Activated CD4-positive, alpha-beta T cell treated with anti-CD3 and anti-CD28 coated beads for 36 hours (primary cell): Measurements from ENCODE around the gene OR52B2. TPM values are rescaled to one million over a fixed set of nuclear protein-coding genes. Genes with fewer than 3 reads are reported as not detected.

Experiments used
- ATAC-seq: fragments of 200-7000 bp; cut with Tn5 transposase; one replicate; pipeline ENCODE4 v1.10.0; 2021; ENCODE audit warnings: mild to moderate bottlenecking, moderate library complexity
- CTCF ChIA-PET: fragments of 350-600 bp; sonication (Branson Sonifier 250); formaldehyde crosslinking; loops from one replicate; lab custom pipeline; 2021; ENCODE audit warnings: antibody characterized with exemption; lab: Charles Lee
- POLR2A ChIA-PET: fragments of 350-600 bp; sonication (Branson Sonifier 250); formaldehyde crosslinking; loops from one replicate; lab custom pipeline; 2021; ENCODE audit warnings: antibody characterized with exemption, inconsistent platforms; lab: Charles Lee
- DNase-seq: peaks from one replicate; pipeline ENCODE4 v3.0.0-alpha.2; 2020
- H3K27ac Mint-ChIP-seq: one replicate; pipeline ENCODE4 v1.8.0; 2021; ENCODE audit warnings: mixed read lengths
- H3K27me3 Mint-ChIP-seq: one replicate; pipeline ENCODE4 v1.8.0; 2021; ENCODE audit warnings: mixed read lengths
- H3K36me3 Mint-ChIP-seq: one replicate; pipeline ENCODE4 v1.8.0; 2021; ENCODE audit warnings: low read depth, mixed read lengths
- H3K4me1 Mint-ChIP-seq: one replicate; pipeline ENCODE4 v1.8.0; 2021; ENCODE audit warnings: mixed read lengths
- H3K4me3 Mint-ChIP-seq: one replicate; pipeline ENCODE4 v1.8.0; 2021; ENCODE audit warnings: mild to moderate bottlenecking, moderate library complexity, mixed read lengths
- H3K9me3 Mint-ChIP-seq: one replicate; pipeline ENCODE4 v1.8.0; 2021; ENCODE audit warnings: low read depth, mixed read lengths
- intact Hi-C, 2 experiments: fragments of 100-400 bp; cut with DNase I in 1 of 2; cut with micrococcal nuclease in 1 of 2; formaldehyde crosslinking; loops; one replicate each; pipeline versions ENCODE4 v1.14.2 to v1.15.1; 2022 to 2024; cut with DNase I, micrococcal nuclease
- total RNA-seq, 2 experiments: library from RNA; stranded (reverse); gene quantifications; one replicate each; pipeline ENCODE4 v1.2.3, GENCODE V29; 2021

OR52B2 gene
- total RNA-seq, 2 experiments from 2014 or later: not detected

- Mint-ChIP-seq H3K9me3 (no peaks in the 10 kb centered on the region), H3K4me3 (no peak overlapping the region)
Observed at GRCh38 chr11:6202041-6202440, 31.9 kb upstream of the OR52B2 start.

DNA sequence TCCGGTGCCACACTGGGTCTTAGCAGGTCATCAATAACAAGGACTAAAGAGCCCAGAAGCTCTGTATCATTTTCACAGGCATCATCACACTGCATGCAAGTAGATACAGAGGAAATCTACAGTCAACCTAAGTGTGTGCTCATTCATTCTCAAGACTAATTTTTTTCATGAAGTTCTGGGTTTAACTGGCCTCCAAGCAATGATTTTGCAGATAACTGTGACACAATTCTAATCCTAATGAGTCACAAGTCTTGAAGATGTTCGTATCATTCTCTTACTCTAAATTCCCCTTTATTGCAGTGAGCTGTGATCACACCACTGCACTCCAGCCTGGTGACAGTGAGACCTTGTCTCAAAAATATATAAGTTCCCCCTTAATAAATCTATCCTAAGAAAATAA lies 31.4 kb upstream of the OR52B2 start:
- no peak for DNase-seq
- POLR2A ChIA-PET: no interaction called here
- ATAC-seq: peak; percentile 77
- CTCF ChIA-PET: no interaction called here
- H3K27me3 Mint-ChIP-seq: no peaks in the 10 kb centered on the region
- intact Hi-C loops: no loop called here
- peaks cover 11% of the 10 kb centered on the region for H3K36me3 Mint-ChIP-seq
- no peaks in the 10 kb centered on the region for H3K9me3 Mint-ChIP-seq
- no peak overlapping the region for H3K27ac Mint-ChIP-seq
- peaks cover 31% of the 10 kb centered on the region for H3K4me1 Mint-ChIP-seq
- no peak overlapping the region for H3K4me3 Mint-ChIP-seq

More at GRCh38 chr11:6202041-6202440, 31.9 kb upstream of the OR52B2 start:
- no peak for DNase-seq
- H3K27me3 Mint-ChIP-seq: no peaks in the 10 kb centered on the region
- POLR2A ChIA-PET: no interaction called here
- CTCF ChIA-PET: interaction anchor here (0.6 kb wide), 1 partner anchor 553 kb away, joined by 3 read pairs; no protein-coding TSS in a partner anchor
- intact Hi-C loops: no loop called here
- peaks cover 29% of the 10 kb centered on the region for H3K4me1 Mint-ChIP-seq
- no peak for ATAC-seq
- H3K27ac Mint-ChIP-seq: no peak overlapping the region
- peaks cover 12% of the 10 kb centered on the region for H3K36me3 Mint-ChIP-seq

GRCh38 chr11:6200975-6201374 lies 30.8 kb upstream of the OR52B2 start:
- Mint-ChIP-seq H3K36me3 (peaks cover 8% of the 10 kb centered on the region), H3K4me1 (peaks cover 36% of the 10 kb centered on the region), H3K4me3 (no peak overlapping the region), H3K27ac (peak overlapping the region; percentile 27), H3K27me3 (peaks cover 2% of the 10 kb centered on the region), H3K9me3 (no peaks in the 10 kb centered on the region)
- DNase-seq (no peak), ATAC-seq (no peak)
- CTCF ChIA-PET: no interaction called here
- POLR2A ChIA-PET: no interaction called here
- intact Hi-C loops: no loop called here

- no peak for ATAC-seq
- intact Hi-C loops: no loop called here
- H3K36me3 Mint-ChIP-seq: no peaks in the 10 kb centered on the region
- peaks cover 32% of the 10 kb centered on the region for H3K4me1 Mint-ChIP-seq
- no peak for DNase-seq
- H3K27ac Mint-ChIP-seq: no peak within 1 kb of the TSS
- POLR2A ChIA-PET: no interaction called here
- H3K9me3 Mint-ChIP-seq: no peaks in the 10 kb centered on the region
- H3K27me3 Mint-ChIP-seq: peaks cover 2% of the 10 kb centered on the region
- no peak within 1 kb of the TSS for H3K4me3 Mint-ChIP-seq
- CTCF ChIA-PET: no interaction called here
Observed at GRCh38 chr11:6199174-6199810, 29.2 kb upstream of the OR52B2 start, which contains the start of gene OR52W1. OR52W1 (plus strand) TSS chr11:6199224; CDS start chr11:6199224, 0 bp downstream.

- intact Hi-C loops: no loop called here
- no peak overlapping the region for H3K27ac Mint-ChIP-seq
- ATAC-seq: no peak
- no peak for DNase-seq
- no peaks in the 10 kb centered on the region for H3K36me3 Mint-ChIP-seq
- H3K4me1 Mint-ChIP-seq: peaks cover 16% of the 10 kb centered on the region
- CTCF ChIA-PET: interaction anchor here (0.5 to 0.6 kb wide), 2 partner anchors 31 to 165 kb away, joined by 3 read pairs; no protein-coding TSS in a partner anchor
- POLR2A ChIA-PET: no interaction called here
- H3K9me3 Mint-ChIP-seq: no peaks in the 10 kb centered on the region
- H3K27me3 Mint-ChIP-seq: peaks cover 2% of the 10 kb centered on the region
- H3K4me3 Mint-ChIP-seq: no peak overlapping the region
Observed at GRCh38 chr11:6197466-6198200, 27.5 kb upstream of the OR52B2 start.

DNA sequence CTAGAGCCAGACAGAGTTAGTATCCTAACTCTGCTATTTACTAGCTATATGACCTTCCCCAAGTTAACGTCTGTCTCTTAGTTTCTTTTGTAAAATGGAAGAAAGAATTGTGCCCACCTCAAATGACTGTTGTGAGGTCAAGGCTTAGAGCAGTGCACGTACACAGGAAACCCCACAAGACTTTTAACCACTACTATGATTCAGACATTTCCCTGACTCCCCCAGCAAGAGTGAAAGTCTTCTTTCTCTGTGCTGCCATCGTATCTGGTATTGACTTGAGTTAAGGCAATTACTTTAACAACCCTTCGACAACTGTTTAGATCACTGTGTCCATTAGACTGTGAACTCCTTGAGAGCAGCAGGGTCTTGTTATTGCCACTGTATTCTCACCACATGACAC lies 26.3 kb upstream of the OR52B2 start:
- ChIA-PET CTCF (interaction anchor here (1.4 kb wide), 1 partner anchor 8 kb away, joined by 4 read pairs; no protein-coding TSS in a partner anchor), POLR2A (no interaction called here)
- Mint-ChIP-seq H3K27me3 (peaks cover 2% of the 10 kb centered on the region), H3K27ac (no peak overlapping the region), H3K9me3 (no peaks in the 10 kb centered on the region), H3K36me3 (no peaks in the 10 kb centered on the region), H3K4me3 (no peak overlapping the region), H3K4me1 (peaks cover 16% of the 10 kb centered on the region)
- DNase-seq (no peak), ATAC-seq (peak; percentile 80)
- intact Hi-C loops: no loop called here

- ATAC-seq (peak; percentile 24), DNase-seq (no peak)
- Mint-ChIP-seq H3K36me3 (no peaks in the 10 kb centered on the region), H3K4me1 (peaks cover 9% of the 10 kb centered on the region), H3K27me3 (peaks cover 2% of the 10 kb centered on the region), H3K9me3 (no peaks in the 10 kb centered on the region), H3K4me3 (no peak overlapping the region), H3K27ac (no peak overlapping the region)
- intact Hi-C loops: no loop called here
- CTCF ChIA-PET: no interaction called here
- POLR2A ChIA-PET: no interaction called here
Observed at GRCh38 chr11:6194065-6194581, 24.0 kb upstream of the OR52B2 start.

GRCh38 chr11:6191742-6192141 lies 21.6 kb upstream of the OR52B2 start:
- no peak for ATAC-seq
- intact Hi-C loops: no loop called here
- DNase-seq: no peak
- Mint-ChIP-seq H3K36me3 (no peaks in the 10 kb centered on the region), H3K4me1 (peaks cover 8% of the 10 kb centered on the region), H3K27me3 (peaks cover 2% of the 10 kb centered on the region), H3K27ac (no peak overlapping the region), H3K4me3 (no peak overlapping the region), H3K9me3 (no peaks in the 10 kb centered on the region)
- ChIA-PET CTCF (no interaction called here), POLR2A (no interaction called here)

DNA sequence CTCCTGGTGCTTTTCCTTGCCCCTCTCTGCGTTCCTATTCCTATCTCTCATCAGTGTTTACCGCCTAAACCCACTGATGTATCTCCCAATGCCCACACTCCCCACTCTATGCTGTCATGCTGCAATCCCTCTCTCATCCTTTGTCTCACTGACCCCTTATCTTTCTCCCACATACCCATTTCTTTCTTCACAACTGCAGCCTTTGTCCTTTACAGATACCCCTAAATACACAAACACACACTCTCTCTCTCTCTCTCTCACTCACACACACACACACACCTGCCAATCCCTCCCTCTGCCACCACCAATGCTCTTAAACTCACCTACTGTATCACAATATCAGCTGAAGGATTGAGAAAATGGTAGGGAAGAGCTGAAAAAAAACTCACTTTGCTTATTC lies 5.3 kb upstream of the OR52B2 start:
- no peak overlapping the region for H3K4me3 Mint-ChIP-seq

DNA sequence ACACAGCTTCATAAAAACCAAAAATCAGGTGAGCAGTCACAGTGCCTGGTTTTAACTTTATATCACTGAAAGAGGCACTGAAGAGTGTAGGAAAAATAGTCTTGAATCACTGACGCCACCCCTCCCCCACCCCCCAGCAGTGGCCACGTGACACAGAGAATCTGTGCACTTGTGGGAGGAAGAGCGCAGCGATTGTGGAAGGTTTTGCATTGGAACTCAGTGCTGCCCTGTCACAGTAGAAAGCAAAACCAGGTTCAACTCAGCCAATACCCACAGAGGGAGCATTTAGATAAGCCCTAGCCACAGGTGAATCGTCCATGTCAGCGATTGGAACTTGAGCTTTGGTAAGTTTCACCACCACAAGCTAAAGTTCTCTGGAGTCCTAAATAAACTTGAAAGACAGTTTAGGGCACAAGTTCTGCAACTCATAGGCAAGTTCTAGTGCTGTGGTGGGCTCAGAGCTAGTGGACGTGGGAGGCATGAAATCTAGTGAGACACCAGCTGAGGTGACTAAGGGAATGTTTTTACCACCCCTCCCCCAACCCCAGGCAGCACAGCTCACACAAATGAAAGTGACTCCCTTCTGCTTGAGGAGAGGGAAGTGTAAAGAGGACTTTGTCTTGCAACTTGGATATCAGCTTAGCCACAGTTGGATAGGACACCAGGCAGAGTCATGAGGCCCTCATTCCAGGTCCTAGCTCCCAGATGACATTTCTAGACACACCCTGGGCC lies 13.3 kb downstream of the OR52B2 start:
- Mint-ChIP-seq H3K36me3 (no peaks in the 10 kb centered on the region), H3K27me3 (peaks cover 8% of the 10 kb centered on the region), H3K9me3 (no peaks in the 10 kb centered on the region), H3K4me1 (no peaks in the 10 kb centered on the region), H3K27ac (no peak overlapping the region), H3K4me3 (no peak overlapping the region)
- POLR2A ChIA-PET: interaction anchor here (0.6 kb wide), 1 partner anchor 964 kb away, joined by 3 read pairs; no protein-coding TSS in a partner anchor
- CTCF ChIA-PET: no interaction called here
- intact Hi-C loops: no loop called here
- ATAC-seq (no peak), DNase-seq (no peak)

More for the DNA sequence above, 5.3 kb upstream of the OR52B2 start:
- ATAC-seq (no peak), DNase-seq (no peak)
- Mint-ChIP-seq H3K27ac (no peak overlapping the region), H3K4me1 (peaks cover 2% of the 10 kb centered on the region), H3K27me3 (peaks cover under 1% of the 10 kb centered on the region), H3K36me3 (no peaks in the 10 kb centered on the region), H3K9me3 (no peaks in the 10 kb centered on the region)
- intact Hi-C loops: no loop called here
- ChIA-PET POLR2A (no interaction called here), CTCF (interaction anchor here (0.6 kb wide), 1 partner anchor 33 kb away, joined by 3 read pairs; no protein-coding TSS in a partner anchor)

DNA sequence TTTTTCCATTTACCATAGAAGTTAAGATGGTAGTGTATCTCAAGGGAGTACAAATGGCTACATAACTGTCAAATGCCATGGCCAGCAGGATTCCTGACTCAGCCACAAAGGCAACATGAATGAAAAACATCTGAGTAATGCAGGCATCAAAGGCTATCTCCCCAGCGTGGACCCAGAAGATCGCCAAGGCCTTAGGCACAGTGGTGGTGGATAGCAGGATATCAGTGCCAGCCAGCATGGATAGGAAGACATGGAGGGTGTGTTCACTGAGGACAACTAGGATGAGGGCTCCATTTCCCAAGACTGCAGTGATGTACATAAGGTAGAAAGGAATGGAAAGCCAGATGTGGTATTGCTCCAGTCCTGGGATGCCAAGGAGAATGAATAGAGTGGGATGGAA lies 18.0 kb downstream of the OR52B2 start:
- no peak for ATAC-seq
- POLR2A ChIA-PET: no interaction called here
- Mint-ChIP-seq H3K4me1 (no peaks in the 10 kb centered on the region), H3K4me3 (no peak overlapping the region), H3K9me3 (peaks cover 2% of the 10 kb centered on the region), H3K36me3 (no peaks in the 10 kb centered on the region), H3K27ac (no peak overlapping the region), H3K27me3 (peaks cover 5% of the 10 kb centered on the region)
- no peak for DNase-seq
- CTCF ChIA-PET: no interaction called here
- intact Hi-C loops: no loop called here
